Hepatocyte (in vitro differentiated cells): ENCODE measurements around the gene PRPF4. TPM values are rescaled to one million over a fixed set of nuclear protein-coding genes. Genes with fewer than 3 reads are reported as not detected.

Experiments used
- DNase-seq: peaks from one replicate; pipeline ENCODE4 v3.0.0-alpha.2; 2016; ENCODE audit warnings: low spot score
- H2AFZ ChIP-seq: fragments of 200-600 bp; sonication (generic); 2 replicates; pipeline ENCODE4 v1.6.0; 2016; ENCODE audit warnings: antibody characterized with exemption, mild to moderate bottlenecking
- H3K27ac ChIP-seq: fragments of 200-600 bp; sonication (generic); 2 replicates; pipeline ENCODE4 v1.5.1; 2016; ENCODE audit warnings: mild to moderate bottlenecking
- H3K27me3 ChIP-seq: fragments of 200-600 bp; sonication (generic); 2 replicates; pipeline ENCODE4 v1.6.1; 2016
- H3K36me3 ChIP-seq: fragments of 200-600 bp; sonication (generic); replicated peaks from 2 replicates; pipeline ENCODE4 v1.5.1; 2016; ENCODE audit warnings: low read depth; ENCODE audit not compliant: insufficient read depth
- H3K4me1 ChIP-seq: fragments of 200-600 bp; sonication (generic); 2 replicates; pipeline ENCODE4 v1.5.1; 2016; ENCODE audit warnings: mild to moderate bottlenecking, moderate library complexity; ENCODE audit not compliant: insufficient read depth
- H3K4me2 ChIP-seq: fragments of 200-600 bp; sonication (generic); 2 replicates; pipeline ENCODE4 v1.6.0; 2016
- H3K4me3 ChIP-seq: fragments of 200-600 bp; sonication (generic); 2 replicates; pipeline ENCODE4 v1.5.1; 2016; ENCODE audit warnings: mild to moderate bottlenecking
- H3K79me2 ChIP-seq: fragments of 200-600 bp; sonication (generic); 2 replicates; pipeline ENCODE4 v1.6.0; 2017; ENCODE audit warnings: mild to moderate bottlenecking
- H3K9me2 ChIP-seq: fragments of 200-600 bp; sonication (generic); replicated peaks from 2 replicates; pipeline ENCODE4 v1.6.0; 2017; ENCODE audit warnings: mild to moderate bottlenecking; ENCODE audit not compliant: insufficient read depth
- H3K9me3 ChIP-seq: fragments of 200-600 bp; sonication (generic); 2 replicates; pipeline ENCODE4 v1.5.1; 2016; ENCODE audit warnings: low read depth, mild to moderate bottlenecking
- H4K20me1 ChIP-seq: fragments of 200-600 bp; sonication (generic); 2 replicates; pipeline ENCODE4 v1.6.0; 2016; ENCODE audit warnings: mild to moderate bottlenecking; ENCODE audit not compliant: insufficient read depth, poor library complexity, severe bottlenecking
- CTCF ChIP-seq: fragments of 200-600 bp; sonication (generic); IDR thresholded peaks from 2 replicates; pipeline ENCODE4 v1.5.1; 2016; ENCODE audit warnings: antibody characterized with exemption, mild to moderate bottlenecking; ENCODE audit not compliant: poor library complexity
- EZH2 ChIP-seq: fragments of 200-600 bp; sonication (generic); IDR thresholded peaks from 2 replicates; pipeline ENCODE4 v1.6.1; 2016; ENCODE audit warnings: antibody characterized with exemption, mild to moderate bottlenecking, borderline replicate concordance
- EZH2phosphoT487 ChIP-seq: fragments of 200-600 bp; sonication (generic); IDR thresholded peaks from one replicate; pipeline ENCODE4 v1.6.1; 2018; ENCODE audit warnings: antibody characterized with exemption, mild to moderate bottlenecking, low read depth, moderate library complexity; ENCODE audit not compliant: unreplicated experiment, severe bottlenecking
- WGBS: methylation state at CpG from one replicate; pipeline ENCODE4 v1.1.6; 2016; ENCODE audit warnings: low lambda C conversion rate; ENCODE audit errors: missing lambda C conversion rate; 5-methylcytosine and 5-hydroxymethylcytosine counted together
- polyA plus RNA-seq: library from polyadenylated mRNA; unstranded; fragments of >200 nt; fragmentation: Nextera tagmentation; extraction: Ambion mirVana; gene quantifications from 2 replicates; pipeline ENCODE4 v1.2.1, GENCODE V29; 2016
- total RNA-seq: library from RNA; depleted of rRNA; stranded (reverse); fragments of >200 nt; gene quantifications from 2 replicates; pipeline ENCODE4 v1.2.3, GENCODE V29; 2014

The PRPF4 gene
- total and polyA plus RNA-seq, 2 experiments from 2014 or later = 24.1 to 27.3 TPM

GRCh38 chr9:113278840-113279239, 3.4 kb downstream of the PRPF4 start:
- no peak for DNase-seq
- Histone ChIP-seq H3K79me2 (peaks cover 27% of the 10 kb centered on the region), H3K4me2 (no peak overlapping the region), H2AFZ (no peak overlapping the region), H3K27ac (no peak overlapping the region), H3K4me1 (peaks cover 8% of the 10 kb centered on the region), H4K20me1 (no peaks in the 10 kb centered on the region), H3K9me3 (no peaks in the 10 kb centered on the region), H3K27me3 (no peaks in the 10 kb centered on the region), H3K36me3 (no peaks in the 10 kb centered on the region), H3K9me2 (no peaks in the 10 kb centered on the region), H3K4me3 (no peak overlapping the region)
- TF ChIP-seq EZH2phosphoT487 (no peak), CTCF (no peak), EZH2 (no peak)
- 90% methylated on average over 4 of the region's 4 CpGs for WGBS

- H3K4me1 ChIP-seq = peaks cover 4% of the 10 kb centered on the region
- no peaks in the 10 kb centered on the region for H4K20me1 ChIP-seq
- no peak overlapping the region for H2AFZ ChIP-seq
- no peak overlapping the region for H3K4me3 ChIP-seq
- DNase-seq = no peak
- 98% methylated on average over 4 of the region's 4 CpGs for WGBS
- no peak overlapping the region for H3K4me2 ChIP-seq
- H3K9me2 ChIP-seq = no peaks in the 10 kb centered on the region
- TF ChIP-seq EZH2 = no peak
- no peak for TF ChIP-seq EZH2phosphoT487
- no peak for TF ChIP-seq CTCF
- H3K27ac ChIP-seq = no peak overlapping the region
- no peaks in the 10 kb centered on the region for H3K9me3 ChIP-seq
- no peaks in the 10 kb centered on the region for H3K36me3 ChIP-seq
- no peaks in the 10 kb centered on the region for H3K27me3 ChIP-seq
- H3K79me2 ChIP-seq = peaks cover 18% of the 10 kb centered on the region
Observed at GRCh38 chr9:113281356-113281755, 5.9 kb downstream of the PRPF4 start.

- no peak for DNase-seq
- peaks cover 3% of the 10 kb centered on the region for H3K36me3 ChIP-seq
- TF ChIP-seq EZH2 = no peak
- no peak for TF ChIP-seq CTCF
- TF ChIP-seq EZH2phosphoT487 = no peak
- H3K4me1 ChIP-seq = no peaks in the 10 kb centered on the region
- no peaks in the 10 kb centered on the region for H3K27me3 ChIP-seq
- WGBS = 92% methylated on average over 2 of the region's 2 CpGs
- H3K79me2 ChIP-seq = no peaks in the 10 kb centered on the region
- H3K4me3 ChIP-seq = no peak overlapping the region
- no peaks in the 10 kb centered on the region for H3K9me2 ChIP-seq
- H3K9me3 ChIP-seq = no peaks in the 10 kb centered on the region
- no peaks in the 10 kb centered on the region for H4K20me1 ChIP-seq
- H2AFZ ChIP-seq = no peak overlapping the region
- H3K4me2 ChIP-seq = no peak overlapping the region
- peak overlapping the region; percentile 31 for H3K27ac ChIP-seq
Observed at GRCh38 chr9:113289091-113289490, 13.6 kb downstream of the PRPF4 start.

- Histone ChIP-seq H3K9me3 (no peaks in the 10 kb centered on the region), H3K27me3 (no peaks in the 10 kb centered on the region), H3K9me2 (no peaks in the 10 kb centered on the region), H3K4me2 (no peak overlapping the region), H3K36me3 (peaks cover 3% of the 10 kb centered on the region), H3K4me3 (no peak overlapping the region), H2AFZ (no peak overlapping the region), H4K20me1 (no peaks in the 10 kb centered on the region), H3K79me2 (no peaks in the 10 kb centered on the region), H3K27ac (no peak overlapping the region), H3K4me1 (no peaks in the 10 kb centered on the region)
- no peak for DNase-seq
- no peak for TF ChIP-seq EZH2phosphoT487
- no peak for TF ChIP-seq CTCF
- no peak for TF ChIP-seq EZH2
- WGBS = 95% methylated on average over 6 of the region's 6 CpGs
Observed at GRCh38 chr9:113290052-113290607, 14.7 kb downstream of the PRPF4 start.
